Epithelial cell of proximal tubule (primary cell): ENCODE results near the gene PDCD2L. TPM values are rescaled to one million over a fixed set of nuclear protein-coding genes. Genes with fewer than 3 reads are reported as not detected.

Experiments
- DNase-seq: peaks from one replicate; pipeline ENCODE4 v3.0.0-alpha.2; 2011; ENCODE audit warnings: low read depth
- H3K4me3 ChIP-seq: 2 replicates; pipeline ENCODE4 v1.5.1; 2011; ENCODE audit warnings: low read depth, mild to moderate bottlenecking, low read length
- CTCF ChIP-seq: conservative IDR thresholded peaks from 2 replicates; pipeline ENCODE4 v1.5.1; 2012; ENCODE audit warnings: low read depth, mild to moderate bottlenecking, low read length
- total RNA-seq: library from RNA; depleted of rRNA; stranded (reverse); fragments of >200 nt; gene quantifications from 2 replicates; pipeline ENCODE4 v1.2.3, GENCODE V29; 2015

PDCD2L gene
- total RNA-seq, 1 donor from 2014 or later, result 16.4 TPM

- no peak for DNase-seq
- H3K4me3 ChIP-seq, result no peak overlapping the region
- TF ChIP-seq CTCF, result peak; percentile 75
Observed at GRCh38 chr19:34430738-34431625, 26.8 kb downstream of the PDCD2L start.

- DNase-seq, result no peak
- no peak for TF ChIP-seq CTCF
- no peak overlapping the region for H3K4me3 ChIP-seq
Observed at GRCh38 chr19:34431681-34432402, 27.6 kb downstream of the PDCD2L start.

- DNase-seq, result no peak
- no peak overlapping the region for H3K4me3 ChIP-seq
- no peak for TF ChIP-seq CTCF
Observed at GRCh38 chr19:34432797-34433196, 28.6 kb downstream of the PDCD2L start.

GRCh38 chr19:34436716-34437115 is 32.5 kb downstream of the PDCD2L start:
- TF ChIP-seq CTCF, result no peak
- no peak overlapping the region for H3K4me3 ChIP-seq
- no peak for DNase-seq

- no peak overlapping the region for H3K4me3 ChIP-seq
- DNase-seq, result no peak
- no peak for TF ChIP-seq CTCF
Observed at GRCh38 chr19:34448191-34448590, 44.0 kb downstream of the PDCD2L start.

- no peak for DNase-seq
- TF ChIP-seq CTCF, result no peak
- no peak overlapping the region for H3K4me3 ChIP-seq
Observed at GRCh38 chr19:34452723-34453122, 48.5 kb downstream of the PDCD2L start.

- no peak for TF ChIP-seq CTCF
- DNase-seq, result no peak
- no peak overlapping the region for H3K4me3 ChIP-seq
Observed at GRCh38 chr19:34454091-34454490, 49.9 kb downstream of the PDCD2L start.
